Spinal cord (tissue), 10 donors: ENCODE data around the gene PHLDB2. TPM values are rescaled to one million over a fixed set of nuclear protein-coding genes. Genes with fewer than 3 reads are reported as not detected.

ENCODE experiments used
- DNase-seq, 6 donors: peaks; one replicate each; pipeline versions ENCODE4 v3.0.0 to v3.0.0-alpha.2; 2013 to 2015; ENCODE audit warnings: low spot score in 6 of 6, low read depth in 4 of 6
- H3K27ac ChIP-seq: one replicate; pipeline ENCODE4 v1.5.1; 2013; ENCODE audit warnings: low read depth, low read length, control low read depth
- H3K27me3 ChIP-seq: one replicate; pipeline ENCODE4 v1.6.1; 2013; ENCODE audit warnings: low read length; ENCODE audit not compliant: control insufficient read depth, insufficient read depth
- H3K36me3 ChIP-seq: one replicate; pipeline ENCODE4 v1.6.1; 2013; ENCODE audit warnings: low read length; ENCODE audit not compliant: control insufficient read depth, insufficient read depth
- H3K4me1 ChIP-seq: one replicate; pipeline ENCODE4 v1.6.1; 2013; ENCODE audit warnings: low read length; ENCODE audit not compliant: control insufficient read depth, insufficient read depth
- H3K4me3 ChIP-seq: one replicate; pipeline ENCODE4 v1.5.1; 2013; ENCODE audit warnings: low read depth, low read length, control low read depth
- H3K9me3 ChIP-seq: one replicate; pipeline ENCODE4 v1.6.1; 2013; ENCODE audit warnings: low read length; ENCODE audit not compliant: control insufficient read depth, insufficient read depth
- WGBS: methylation state at CpG from one replicate; pipeline ENCODE4 v1.1.5; 2013; ENCODE audit warnings: missing lambda C conversion rate; ENCODE audit not compliant: insufficient coverage; 5-methylcytosine and 5-hydroxymethylcytosine counted together
- polyA plus RNA-seq, 2 donors: library from polyadenylated mRNA; unstranded; fragments of 120-200 nt; gene quantifications; one replicate each; pipeline ENCODE4 v1.2.1, GENCODE V29; 2013; ENCODE audit not compliant: insufficient read length in 2 of 2
- total RNA-seq, 2 donors: library from RNA; depleted of rRNA in 1 of 2; stranded (reverse); fragments of 120-200 nt in 1 of 2; fragments of >200 nt in 1 of 2; gene quantifications; one replicate each; pipeline versions ENCODE4 v1.2.3 to v1.2.4, GENCODE V29; 2013 to 2014
- donor health status: healthy.

Gene PHLDB2
- total and polyA plus RNA-seq, 4 donors: 8.0 to 130 (median 31.0) TPM

- Histone ChIP-seq H3K36me3 (no peaks in the 10 kb centered on the region), H3K9me3 (no peaks in the 10 kb centered on the region), H3K27me3 (no peaks in the 10 kb centered on the region), H3K4me1 (no peaks in the 10 kb centered on the region), H3K4me3 (no peak overlapping the region), H3K27ac (no peak overlapping the region)
- DNase-seq: no peak
- 100% methylated on average over 4 of the region's 4 CpGs for WGBS
These were observed 85.3 kb downstream of the PHLDB2 start for GRCh38 chr3:111944372-111944771.

GRCh38 chr3:111947231-111947630, 88.2 kb downstream of the PHLDB2 start:
- H3K9me3 ChIP-seq: no peaks in the 10 kb centered on the region
- no peak overlapping the region for H3K4me3 ChIP-seq
- WGBS: no CpG with 5 or more reads among the region's 1 CpG
- H3K27me3 ChIP-seq: no peaks in the 10 kb centered on the region
- no peak for DNase-seq
- no peaks in the 10 kb centered on the region for H3K4me1 ChIP-seq
- H3K36me3 ChIP-seq: no peaks in the 10 kb centered on the region
- no peak overlapping the region for H3K27ac ChIP-seq

- H3K27me3 ChIP-seq: no peaks in the 10 kb centered on the region
- DNase-seq: peak in 1 of 6 donors; percentile 83
- H3K4me3 ChIP-seq: no peak overlapping the region
- no peaks in the 10 kb centered on the region for H3K9me3 ChIP-seq
- H3K27ac ChIP-seq: no peak overlapping the region
- 25% methylated on average over 2 of the region's 9 CpGs for WGBS
- no peaks in the 10 kb centered on the region for H3K4me1 ChIP-seq
- H3K36me3 ChIP-seq: no peaks in the 10 kb centered on the region
These were observed 89.7 kb downstream of the PHLDB2 start for GRCh38 chr3:111948786-111949185.

GRCh38 chr3:111949712-111950111, 90.6 kb downstream of the PHLDB2 start:
- no peak for DNase-seq
- Histone ChIP-seq H3K27me3 (no peaks in the 10 kb centered on the region), H3K4me3 (no peak overlapping the region), H3K9me3 (no peaks in the 10 kb centered on the region), H3K4me1 (no peaks in the 10 kb centered on the region), H3K27ac (no peak overlapping the region), H3K36me3 (no peaks in the 10 kb centered on the region)
- 70% methylated on average over 2 of the region's 3 CpGs for WGBS

GRCh38 chr3:111951032-111951431, 92.0 kb downstream of the PHLDB2 start:
- Histone ChIP-seq H3K4me1 (no peaks in the 10 kb centered on the region), H3K36me3 (no peaks in the 10 kb centered on the region), H3K27ac (no peak overlapping the region), H3K27me3 (no peaks in the 10 kb centered on the region), H3K9me3 (no peaks in the 10 kb centered on the region), H3K4me3 (no peak overlapping the region)
- DNase-seq: no peak
- no CpG with 5 or more reads among the region's 2 CpGs for WGBS

GRCh38 chr3:111952086-111952485, 93.0 kb downstream of the PHLDB2 start:
- no CpG with 5 or more reads among the region's 5 CpGs for WGBS
- H3K27me3 ChIP-seq: no peaks in the 10 kb centered on the region
- no peaks in the 10 kb centered on the region for H3K36me3 ChIP-seq
- no peak for DNase-seq
- no peaks in the 10 kb centered on the region for H3K9me3 ChIP-seq
- no peaks in the 10 kb centered on the region for H3K4me1 ChIP-seq
- no peak overlapping the region for H3K4me3 ChIP-seq
- no peak overlapping the region for H3K27ac ChIP-seq

- Histone ChIP-seq H3K4me1 (no peaks in the 10 kb centered on the region), H3K4me3 (no peak overlapping the region), H3K27me3 (no peaks in the 10 kb centered on the region), H3K27ac (no peak overlapping the region), H3K36me3 (no peaks in the 10 kb centered on the region), H3K9me3 (no peaks in the 10 kb centered on the region)
- no peak for DNase-seq
- 89% methylated on average over 3 of the region's 6 CpGs for WGBS
These were observed 93.9 kb downstream of the PHLDB2 start for GRCh38 chr3:111952866-111953450.

GRCh38 chr3:111954228-111954990, 95.3 kb downstream of the PHLDB2 start:
- DNase-seq: peak in 1 of 6 donors; percentile 82
- Histone ChIP-seq H3K36me3 (no peaks in the 10 kb centered on the region), H3K27me3 (no peaks in the 10 kb centered on the region), H3K4me1 (no peaks in the 10 kb centered on the region), H3K27ac (no peak overlapping the region), H3K9me3 (no peaks in the 10 kb centered on the region), H3K4me3 (no peak overlapping the region)
- WGBS: 100% methylated on average over 1 of the region's 6 CpGs

GRCh38 chr3:111955876-111956275, 96.8 kb downstream of the PHLDB2 start:
- Histone ChIP-seq H3K9me3 (no peaks in the 10 kb centered on the region), H3K4me1 (no peaks in the 10 kb centered on the region), H3K4me3 (no peak overlapping the region), H3K36me3 (no peaks in the 10 kb centered on the region), H3K27me3 (no peaks in the 10 kb centered on the region), H3K27ac (no peak overlapping the region)
- no CpG with 5 or more reads among the region's 1 CpG for WGBS
- DNase-seq: no peak

- WGBS: 64% methylated on average over 2 of the region's 3 CpGs
- Histone ChIP-seq H3K9me3 (no peaks in the 10 kb centered on the region), H3K27ac (no peak overlapping the region), H3K27me3 (no peaks in the 10 kb centered on the region), H3K4me3 (no peak overlapping the region), H3K36me3 (no peaks in the 10 kb centered on the region), H3K4me1 (no peaks in the 10 kb centered on the region)
- no peak for DNase-seq
These were observed 97.4 kb downstream of the PHLDB2 start for GRCh38 chr3:111956449-111956848.
